Pericardium fibroblast (primary cell): ENCODE measurements around the gene FOXO3B. TPM values are rescaled to one million over a fixed set of nuclear protein-coding genes. Genes with fewer than 3 reads are reported as not detected.

ENCODE experiments used
- total RNA-seq: library from RNA; depleted of rRNA; stranded (reverse); fragments of >200 nt; gene quantifications from 2 replicates; pipeline ENCODE4 v1.2.3, GENCODE V29; 2015

The FOXO3B gene
- 6.0 and 7.8 TPM in 2 replicates for total RNA-seq

GRCh38 chr17:18681767-18682571 is at the start of gene FOXO3B:
Gene FOXO3B, minus strand, starts transcription at chr17:18682314. Its CDS starts 663 bp downstream, at chr17:18681651.

GRCh38 chr17:18644291-18644690 is 37.8 kb downstream of the FOXO3B start, which contains the start of gene TBC1D28:
Gene TBC1D28, minus strand, starts transcription at chr17:18644391. Its CDS starts 3,039 bp downstream, at chr17:18641352.

Other genes with a start within 250 kb of the FOXO3B start
- not detected in 2 replicates for gene LGALS9C, start 205.5 kb downstream of the FOXO3B start, total RNA-seq
- gene TBC1D28, start 37.9 kb downstream of the FOXO3B start, total RNA-seq = not detected in 2 replicates
- gene FBXW10, start 61.7 kb upstream of the FOXO3B start, total RNA-seq = not detected in 2 replicates
- gene TVP23B, start 98.9 kb upstream of the FOXO3B start, total RNA-seq = 26.6 and 27.3 TPM in 2 replicates
- gene PRPSAP2, start 175.8 kb upstream of the FOXO3B start, total RNA-seq = 23.9 and 113 TPM in 2 replicates